GM19438 (cell line): Measurements from ENCODE around the gene RGMA.
"Not testable (repeated sequence)": the region's sequence is repeated elsewhere in the genome, so short reads cannot be mapped to it uniquely, and the experiment has no call there.

Source experiments
- ATAC-seq: cut with Tn5 transposase; IDR thresholded peaks from one replicate; pipeline ENCODE4 v1.9.1; 2021; ENCODE audit warnings: low read depth; ENCODE audit not compliant: unreplicated experiment

RGMA gene

GRCh38 chr15:93049914-93050578 is 39.0 kb downstream of the RGMA start:
- no peak for ATAC-seq

- ATAC-seq, result no peak
Measured at GRCh38 chr15:93049233-93049632, 39.8 kb downstream of the RGMA start.

- no peak for ATAC-seq
Measured at GRCh38 chr15:93048759-93049161, 40.3 kb downstream of the RGMA start.

- ATAC-seq, result no peak
Measured at GRCh38 chr15:93048426-93048721, 40.6 kb downstream of the RGMA start.

- ATAC-seq, result no peak
Measured at GRCh38 chr15:93047621-93048425, 41.2 kb downstream of the RGMA start.

GRCh38 chr15:93046721-93047120 is 42.3 kb downstream of the RGMA start:
- no peak for ATAC-seq

- no peak for ATAC-seq
Measured at GRCh38 chr15:93046120-93046519, 42.9 kb downstream of the RGMA start.

- ATAC-seq, result no peak
Measured at GRCh38 chr15:93045191-93045785, 43.7 kb downstream of the RGMA start.

- no peak for ATAC-seq
Measured at GRCh38 chr15:93044301-93045190, 44.5 kb downstream of the RGMA start.

GRCh38 chr15:93043621-93044300 is 45.2 kb downstream of the RGMA start:
- ATAC-seq, result no peak

GRCh38 chr15:93042691-93043378 is 46.2 kb downstream of the RGMA start:
- ATAC-seq, result no peak

GRCh38 chr15:93042211-93042610 is 46.8 kb downstream of the RGMA start:
- ATAC-seq, result no peak

- no peak for ATAC-seq
Measured at GRCh38 chr15:93041159-93041547, 47.9 kb downstream of the RGMA start.

GRCh38 chr15:93040288-93041158 is 48.5 kb downstream of the RGMA start:
- ATAC-seq, result no peak

GRCh38 chr15:93039562-93040287 is 49.3 kb downstream of the RGMA start:
- ATAC-seq, result not testable (repeated sequence)

- no peak for ATAC-seq
Measured at GRCh38 chr15:93037820-93038705, 50.9 kb downstream of the RGMA start.
